GM12873 (cell line): ENCODE results near the gene SKA2.

Source experiments
- TF ChIP-seq, protein P1 (sequence below): IDR thresholded peaks from 2 replicates; pipeline ENCODE4 v1.5.1; 2012; ENCODE audit warnings: low read depth, mild to moderate bottlenecking, moderate library complexity, low read length, control low read depth; ENCODE audit not compliant: insufficient read depth; ENCODE audit errors: missing control alignments

The SKA2 gene

GRCh38 chr17:59154721-59155438 lies at the start of gene SKA2:
TSS of gene SKA2 (minus strand) at chr17:59155186. CDS start at chr17:59155163, 23 bp downstream.
- TF ChIP-seq, protein P1, sequence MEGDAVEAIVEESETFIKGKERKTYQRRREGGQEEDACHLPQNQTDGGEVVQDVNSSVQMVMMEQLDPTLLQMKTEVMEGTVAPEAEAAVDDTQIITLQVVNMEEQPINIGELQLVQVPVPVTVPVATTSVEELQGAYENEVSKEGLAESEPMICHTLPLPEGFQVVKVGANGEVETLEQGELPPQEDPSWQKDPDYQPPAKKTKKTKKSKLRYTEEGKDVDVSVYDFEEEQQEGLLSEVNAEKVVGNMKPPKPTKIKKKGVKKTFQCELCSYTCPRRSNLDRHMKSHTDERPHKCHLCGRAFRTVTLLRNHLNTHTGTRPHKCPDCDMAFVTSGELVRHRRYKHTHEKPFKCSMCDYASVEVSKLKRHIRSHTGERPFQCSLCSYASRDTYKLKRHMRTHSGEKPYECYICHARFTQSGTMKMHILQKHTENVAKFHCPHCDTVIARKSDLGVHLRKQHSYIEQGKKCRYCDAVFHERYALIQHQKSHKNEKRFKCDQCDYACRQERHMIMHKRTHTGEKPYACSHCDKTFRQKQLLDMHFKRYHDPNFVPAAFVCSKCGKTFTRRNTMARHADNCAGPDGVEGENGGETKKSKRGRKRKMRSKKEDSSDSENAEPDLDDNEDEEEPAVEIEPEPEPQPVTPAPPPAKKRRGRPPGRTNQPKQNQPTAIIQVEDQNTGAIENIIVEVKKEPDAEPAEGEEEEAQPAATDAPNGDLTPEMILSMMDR, result no peak

DNA sequence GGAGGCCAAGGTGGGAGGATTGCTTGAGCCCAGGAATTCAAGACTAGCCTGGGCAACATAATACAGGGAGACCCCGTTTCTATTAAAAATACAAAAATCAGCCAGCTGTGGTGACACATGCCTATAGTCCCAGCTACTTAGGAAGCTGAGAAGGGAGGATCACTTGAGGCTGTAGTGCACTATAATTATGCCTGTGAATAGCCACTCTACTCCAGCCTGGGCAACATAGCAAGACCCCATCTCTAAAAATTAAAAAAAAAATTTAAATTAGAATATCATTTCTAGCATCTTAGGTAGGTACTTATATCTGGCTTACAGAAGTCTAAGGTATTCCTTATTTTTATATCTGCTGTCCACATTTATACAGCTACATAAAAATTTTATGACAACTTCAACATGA lies 47.3 kb upstream of the SKA2 start:
- TF ChIP-seq, protein P1, result no peak

DNA sequence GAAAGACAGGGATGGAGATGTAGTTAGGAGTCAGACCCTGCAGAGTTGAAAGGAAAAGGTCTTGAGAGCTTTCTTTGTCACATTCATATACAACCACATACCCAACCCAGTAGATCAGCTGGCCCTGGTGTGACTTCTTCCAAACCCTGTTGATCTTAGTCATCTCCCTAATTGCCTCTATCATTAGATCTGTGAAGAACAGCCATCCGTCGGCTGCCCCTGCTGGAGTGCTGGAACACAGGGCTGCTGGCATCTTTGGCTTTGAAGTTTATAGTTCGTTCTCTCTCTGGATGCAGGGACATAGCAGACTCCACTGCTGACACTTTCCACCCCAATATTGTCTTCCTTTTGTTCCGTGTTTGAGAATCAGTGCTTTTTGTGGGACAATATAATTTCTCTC lies 44.4 kb upstream of the SKA2 start:
- TF ChIP-seq, protein P1, result no peak

DNA sequence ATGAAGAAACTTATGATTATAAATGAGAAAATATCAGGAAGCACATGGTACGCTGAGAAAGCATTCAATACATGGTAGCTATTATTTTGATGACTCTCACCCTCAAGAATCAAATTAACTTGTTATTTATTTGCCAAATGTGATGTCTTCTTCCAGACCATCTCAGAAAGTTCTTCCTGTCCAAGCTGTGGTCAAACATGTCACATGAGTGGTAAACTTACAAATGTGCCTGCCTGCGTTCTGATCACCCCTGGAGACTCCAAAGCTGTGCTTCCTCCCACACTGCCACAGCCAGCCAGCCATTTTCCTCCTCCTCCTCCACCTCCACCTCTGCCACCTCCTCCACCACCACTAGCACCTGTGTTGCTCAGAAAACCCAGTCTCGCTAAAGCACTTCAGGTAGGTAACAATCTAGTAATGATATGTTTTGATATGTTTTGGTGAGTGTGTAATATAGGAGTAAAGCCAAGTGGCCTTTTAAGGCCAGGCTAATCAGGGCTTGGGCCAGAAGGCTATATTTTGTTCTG lies 38.4 kb upstream of the SKA2 start:
- TF ChIP-seq, protein P1, result no peak

GRCh38 chr17:59190806-59191205 lies 35.8 kb upstream of the SKA2 start:
- TF ChIP-seq, protein P1, result no peak

DNA sequence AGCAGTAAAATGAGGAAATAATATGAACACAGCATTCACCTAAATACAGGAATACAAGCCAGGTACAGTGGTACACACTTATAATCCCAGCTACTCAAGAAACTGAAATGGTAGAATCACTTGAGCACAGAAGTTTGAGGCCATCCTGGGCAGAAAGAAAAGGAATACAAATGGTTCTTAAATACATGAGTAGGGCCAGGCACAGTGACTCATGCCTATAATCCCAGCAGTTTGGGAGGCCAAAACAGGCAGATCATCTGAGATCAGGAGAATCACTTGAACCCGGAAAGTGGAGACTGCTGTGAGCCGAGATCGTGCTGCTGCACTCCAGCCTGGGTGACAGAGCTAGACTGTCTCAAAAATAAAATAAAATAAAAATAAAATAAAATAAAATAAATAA lies 31.9 kb upstream of the SKA2 start:
- TF ChIP-seq, protein P1, result no peak

GRCh38 chr17:59185997-59186396 lies 31.0 kb upstream of the SKA2 start:
- TF ChIP-seq, protein P1, result no peak
